HG03066 (cell line): ENCODE results near the gene VIPR1.

Experiments used
- ATAC-seq: cut with Tn5 transposase; IDR thresholded peaks from one replicate; pipeline ENCODE4 v1.9.1; 2021; ENCODE audit warnings: low read depth; ENCODE audit not compliant: unreplicated experiment

Gene VIPR1

GRCh38 chr3:42493126-42493797 is 9.2 kb upstream of the VIPR1 start:
- ATAC-seq = no peak

GRCh38 chr3:42493798-42494151 is 8.7 kb upstream of the VIPR1 start:
- ATAC-seq = no peak

- no peak for ATAC-seq
Measured at GRCh38 chr3:42495393-42495792, 7.0 kb upstream of the VIPR1 start.

- ATAC-seq = no peak
Measured at GRCh38 chr3:42497009-42497731, 5.3 kb upstream of the VIPR1 start.

GRCh38 chr3:42498034-42498433 is 4.4 kb upstream of the VIPR1 start:
- ATAC-seq = no peak

GRCh38 chr3:42498791-42499477 is 3.5 kb upstream of the VIPR1 start:
- ATAC-seq = no peak

- no peak for ATAC-seq
Measured at GRCh38 chr3:42499478-42499871, 3.0 kb upstream of the VIPR1 start.

- ATAC-seq = no peak
Measured at GRCh38 chr3:42500091-42500490, 2.4 kb upstream of the VIPR1 start.

- ATAC-seq = no peak
Measured at GRCh38 chr3:42500909-42501308, 1.5 kb upstream of the VIPR1 start.

- ATAC-seq = no peak
Measured at GRCh38 chr3:42501321-42501680, 1.1 kb upstream of the VIPR1 start.

GRCh38 chr3:42501681-42502428 is 588 bp upstream of the VIPR1 start:
- ATAC-seq = peak; percentile 16

GRCh38 chr3:42503251-42503924 is 945 bp downstream of the VIPR1 start:
- no peak for ATAC-seq

- ATAC-seq = no peak
Measured at GRCh38 chr3:42503957-42504333, 1.5 kb downstream of the VIPR1 start.

- no peak for ATAC-seq
Measured at GRCh38 chr3:42504334-42505127, 2.1 kb downstream of the VIPR1 start.

- no peak for ATAC-seq
Measured at GRCh38 chr3:42505128-42505848, 2.8 kb downstream of the VIPR1 start.

GRCh38 chr3:42505849-42506410 is 3.5 kb downstream of the VIPR1 start:
- ATAC-seq = no peak

GRCh38 chr3:42507252-42507651 is 4.8 kb downstream of the VIPR1 start:
- ATAC-seq = no peak

- ATAC-seq = no peak
Measured at GRCh38 chr3:42507761-42508335, 5.4 kb downstream of the VIPR1 start.

- no peak for ATAC-seq
Measured at GRCh38 chr3:42508562-42508961, 6.1 kb downstream of the VIPR1 start.
